Liver (tissue), 9 donors: ENCODE data around the gene RINL. TPM values are rescaled to one million over a fixed set of nuclear protein-coding genes. Genes with fewer than 3 reads are reported as not detected.

ENCODE experiments used
- DNase-seq: peaks from one replicate; pipeline ENCODE4 v3.0.0-alpha.2; 2017; ENCODE audit warnings: low spot score
- H3K27ac ChIP-seq, 2 donors: one replicate each; pipeline ENCODE4 v1.7.0; 2013; ENCODE audit warnings: inconsistent platforms in 2 of 2, low read length in 2 of 2, control low read depth in 1 of 2, low read depth in 1 of 2, mild to moderate bottlenecking in 1 of 2
- H3K27me3 ChIP-seq, 4 donors: one replicate each; pipeline versions ENCODE4 v1.6.1 to v1.7.0; 2013; ENCODE audit warnings: low read length in 3 of 4, inconsistent platforms in 1 of 4, mild to moderate bottlenecking in 1 of 4, moderate library complexity in 1 of 4; ENCODE audit not compliant: control insufficient read depth in 4 of 4, insufficient read depth in 4 of 4
- H3K36me3 ChIP-seq, 4 donors: one replicate each; pipeline versions ENCODE4 v1.6.1 to v1.7.0; 2013; ENCODE audit warnings: low read length in 3 of 4, mild to moderate bottlenecking in 3 of 4, low read depth in 1 of 4, moderate library complexity in 1 of 4; ENCODE audit not compliant: control insufficient read depth in 4 of 4, insufficient read depth in 3 of 4
- H3K4me1 ChIP-seq, 4 donors: one replicate each; pipeline versions ENCODE4 v1.6.1 to v1.7.0; 2013; ENCODE audit warnings: low read length in 3 of 4, mild to moderate bottlenecking in 3 of 4, moderate library complexity in 1 of 4; ENCODE audit not compliant: control insufficient read depth in 4 of 4, insufficient read depth in 4 of 4
- H3K4me3 ChIP-seq, 3 donors: one replicate each; pipeline versions ENCODE4 v1.6.1 to v1.7.0; 2013; ENCODE audit warnings: low read length in 3 of 3, control low read depth in 1 of 3, low read depth in 1 of 3, mild to moderate bottlenecking in 1 of 3
- H3K9ac ChIP-seq, 2 donors: one replicate each; pipeline ENCODE4 v1.7.0; 2013; ENCODE audit warnings: low read length in 2 of 2, mild to moderate bottlenecking in 2 of 2, moderate library complexity in 2 of 2, control low read depth in 1 of 2, low read depth in 1 of 2
- H3K9me3 ChIP-seq, 4 donors: one replicate each; pipeline versions ENCODE4 v1.6.1 to v1.7.0; 2013; ENCODE audit warnings: low read length in 3 of 4; ENCODE audit not compliant: control insufficient read depth in 4 of 4
- EGR1 ChIP-seq, 2 donors: IDR thresholded peaks; 2 replicates each; pipeline ENCODE4 v1.6.1; 2016 to 2018; ENCODE audit warnings: antibody characterized with exemption in 2 of 2, low read depth in 2 of 2
- FOXA1 ChIP-seq: IDR thresholded peaks from 2 replicates; pipeline ENCODE4 v1.6.1; 2016; ENCODE audit warnings: antibody characterized with exemption
- FOXA2 ChIP-seq: IDR thresholded peaks from 2 replicates; pipeline ENCODE4 v1.6.1; 2016; ENCODE audit warnings: antibody characterized with exemption
- GABPA ChIP-seq, 2 donors: IDR thresholded peaks in 1 of 2; conservative IDR thresholded peaks in 1 of 2; 2 replicates each; pipeline ENCODE4 v1.6.1; 2016; ENCODE audit warnings: antibody characterized with exemption in 2 of 2, mild to moderate bottlenecking in 1 of 2, moderate library complexity in 1 of 2
- HNF4A ChIP-seq, 2 donors: conservative IDR thresholded peaks; 2 replicates each; pipeline ENCODE4 v1.6.1; 2016; ENCODE audit warnings: antibody characterized with exemption in 2 of 2, mild to moderate bottlenecking in 2 of 2
- JUND ChIP-seq, 2 donors: IDR thresholded peaks; 2 replicates each; pipeline ENCODE4 v1.6.1; 2016; ENCODE audit warnings: antibody characterized with exemption in 2 of 2
- NR2F2 ChIP-seq: IDR thresholded peaks from 2 replicates; pipeline ENCODE4 v1.6.1; 2016; ENCODE audit warnings: antibody characterized with exemption
- RAD21 ChIP-seq, 2 donors: IDR thresholded peaks; 2 replicates each; pipeline ENCODE4 v1.6.1; 2016; ENCODE audit warnings: antibody characterized with exemption in 2 of 2, mild to moderate bottlenecking in 2 of 2
- REST ChIP-seq: IDR thresholded peaks from 2 replicates; pipeline ENCODE4 v1.6.1; 2016; ENCODE audit warnings: antibody characterized with exemption, mild to moderate bottlenecking
- RXRA ChIP-seq, 2 donors: IDR thresholded peaks; 2 replicates each; pipeline ENCODE4 v1.6.1; 2017 to 2018; ENCODE audit warnings: antibody characterized with exemption in 2 of 2, mild to moderate bottlenecking in 1 of 2
- SP1 ChIP-seq: IDR thresholded peaks from 2 replicates; pipeline ENCODE4 v1.6.1; 2018; ENCODE audit warnings: antibody characterized with exemption, mild to moderate bottlenecking
- TAF1 ChIP-seq: conservative IDR thresholded peaks from 2 replicates; pipeline ENCODE4 v1.6.1; 2016; ENCODE audit warnings: antibody characterized with exemption, mild to moderate bottlenecking
- YY1 ChIP-seq: IDR thresholded peaks from 2 replicates; pipeline ENCODE4 v1.6.1; 2016; ENCODE audit warnings: antibody characterized with exemption, mild to moderate bottlenecking
- WGBS: extraction: QIAGEN DNeasy Blood & Tissue Kit; methylation state at CpG from one replicate; pipeline ENCODE4 v1.1.7; 2013; 5-methylcytosine and 5-hydroxymethylcytosine counted together
- polyA plus RNA-seq, 2 donors: library from polyadenylated mRNA; stranded (reverse) in 1 of 2; unstranded in 1 of 2; fragments of 200-250 nt in 1 of 2; fragments of >200 nt in 1 of 2; fragmentation: Nextera tagmentation in 1 of 2; extraction: Ambion mirVana in 1 of 2; gene quantifications; one replicate each; pipeline versions ENCODE4 v1.2.1 to v1.2.3, GENCODE V29; 2013 to 2015
- total RNA-seq, 2 donors: library from RNA; depleted of rRNA; stranded (reverse); fragments of >200 nt; gene quantifications; one replicate each; pipeline ENCODE4 v1.2.3, GENCODE V29; 2014
- TF ChIP-seq, protein P1 (sequence below): IDR thresholded peaks from 2 replicates; pipeline ENCODE4 v1.6.1; 2016; ENCODE audit warnings: antibody characterized with exemption
- TF ChIP-seq, protein P2 (sequence below): fragments of 150-350 bp; IDR thresholded peaks from 2 replicates; pipeline ENCODE4 v1.5.1; 2017; ENCODE audit warnings: improper control_type of control experiment, low read depth, low read length; ENCODE audit not compliant: missing input control
- TF ChIP-seq, protein P3 (sequence below): IDR thresholded peaks from 2 replicates; pipeline ENCODE4 v1.6.1; 2016; ENCODE audit warnings: antibody characterized with exemption
- donor health status: healthy.
- donor health status: healthy.
- donor health status: healthy.
- donor health status: healthy.
- donor health status: healthy.

The RINL gene
- total and polyA plus RNA-seq, 4 donors = 4.9 to 8.7 (median 5.5) TPM

- Histone ChIP-seq H3K4me3 (no peak overlapping the region), H3K36me3 (peaks cover 10 to 21% (median 18%) of the 10 kb centered on the region in 4 donors), H3K9ac (no peak overlapping the region), H3K27ac (no peak overlapping the region), H3K27me3 (no peaks in the 10 kb centered on the region), H3K4me1 (peaks cover 0 to 8% (median 3%) of the 10 kb centered on the region in 4 donors), H3K9me3 (peaks cover 0 to 3% (median 0%) of the 10 kb centered on the region in 4 donors)
- no peak for TF ChIP-seq HNF4A (conservative IDR thresholded peaks at IDR 0.05)
- TF ChIP-seq REST = no peak
- TF ChIP-seq, protein P1, sequence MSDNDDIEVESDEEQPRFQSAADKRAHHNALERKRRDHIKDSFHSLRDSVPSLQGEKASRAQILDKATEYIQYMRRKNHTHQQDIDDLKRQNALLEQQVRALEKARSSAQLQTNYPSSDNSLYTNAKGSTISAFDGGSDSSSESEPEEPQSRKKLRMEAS = no peak
- TF ChIP-seq EGR1 (IDR thresholded peaks at IDR 0.05; ENCODE audit: low read depth in 2 of 2) = no peak
- WGBS = 98% methylated on average over 12 of the region's 12 CpGs
- DNase-seq = no peak
Measured at GRCh38 chr19:38907670-38908069, 29.6 kb upstream of the RINL start.

GRCh38 chr19:38907227-38907626 is 29.2 kb upstream of the RINL start:
- no peaks in the 10 kb centered on the region for H3K27me3 ChIP-seq
- H3K9me3 ChIP-seq = peaks cover 0 to 3% (median 0%) of the 10 kb centered on the region in 4 donors
- H3K4me3 ChIP-seq = no peak overlapping the region
- 97% methylated on average over 29 of the region's 29 CpGs for WGBS
- no peak for TF ChIP-seq FOXA2
- H3K27ac ChIP-seq = no peak overlapping the region
- peaks cover 0 to 8% (median 3%) of the 10 kb centered on the region in 4 donors for H3K4me1 ChIP-seq
- H3K9ac ChIP-seq = no peak overlapping the region
- peaks cover 10 to 21% (median 18%) of the 10 kb centered on the region in 4 donors for H3K36me3 ChIP-seq
- DNase-seq = no peak

DNA sequence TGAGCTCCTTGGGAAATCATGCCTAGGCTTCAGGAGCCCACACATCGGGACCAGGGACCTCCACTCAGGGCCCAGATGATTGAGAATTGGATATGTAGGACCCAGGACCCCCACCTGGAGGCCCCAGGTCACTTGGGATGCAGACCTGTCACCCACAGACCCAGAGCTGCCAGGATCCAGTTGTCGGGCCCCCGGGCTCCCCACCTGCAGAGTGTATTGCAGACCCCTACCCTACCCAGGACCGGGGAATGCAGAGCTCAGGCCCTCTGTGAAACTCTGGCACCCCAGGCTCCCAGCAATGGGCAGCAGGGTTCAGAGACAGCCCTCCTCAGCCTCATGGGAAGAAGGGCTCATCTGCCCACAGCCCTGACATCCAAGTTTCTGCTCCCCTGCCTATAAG is 27.5 kb upstream of the RINL start:
- Histone ChIP-seq H3K27ac (peak overlapping the region; percentile 8 to 61), H3K4me1 (peaks cover 2 to 17% (median 6%) of the 10 kb centered on the region in 4 donors), H3K27me3 (no peaks in the 10 kb centered on the region), H3K9ac (no peak overlapping the region), H3K9me3 (peaks cover 0 to 3% (median 0%) of the 10 kb centered on the region in 4 donors), H3K36me3 (peaks cover 10 to 21% (median 18%) of the 10 kb centered on the region in 4 donors), H3K4me3 (no peak overlapping the region)
- WGBS = 95% methylated on average over 4 of the region's 4 CpGs
- DNase-seq = no peak
- TF ChIP-seq, protein P2, sequence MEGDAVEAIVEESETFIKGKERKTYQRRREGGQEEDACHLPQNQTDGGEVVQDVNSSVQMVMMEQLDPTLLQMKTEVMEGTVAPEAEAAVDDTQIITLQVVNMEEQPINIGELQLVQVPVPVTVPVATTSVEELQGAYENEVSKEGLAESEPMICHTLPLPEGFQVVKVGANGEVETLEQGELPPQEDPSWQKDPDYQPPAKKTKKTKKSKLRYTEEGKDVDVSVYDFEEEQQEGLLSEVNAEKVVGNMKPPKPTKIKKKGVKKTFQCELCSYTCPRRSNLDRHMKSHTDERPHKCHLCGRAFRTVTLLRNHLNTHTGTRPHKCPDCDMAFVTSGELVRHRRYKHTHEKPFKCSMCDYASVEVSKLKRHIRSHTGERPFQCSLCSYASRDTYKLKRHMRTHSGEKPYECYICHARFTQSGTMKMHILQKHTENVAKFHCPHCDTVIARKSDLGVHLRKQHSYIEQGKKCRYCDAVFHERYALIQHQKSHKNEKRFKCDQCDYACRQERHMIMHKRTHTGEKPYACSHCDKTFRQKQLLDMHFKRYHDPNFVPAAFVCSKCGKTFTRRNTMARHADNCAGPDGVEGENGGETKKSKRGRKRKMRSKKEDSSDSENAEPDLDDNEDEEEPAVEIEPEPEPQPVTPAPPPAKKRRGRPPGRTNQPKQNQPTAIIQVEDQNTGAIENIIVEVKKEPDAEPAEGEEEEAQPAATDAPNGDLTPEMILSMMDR = no peak
- TF ChIP-seq YY1 (no peak), HNF4A (conservative IDR thresholded peaks at IDR 0.05) (no peak), REST (no peak), RXRA (IDR thresholded peaks at IDR 0.05) (no peak), TAF1 (no peak), GABPA (IDR thresholded peaks at IDR 0.05 in 1 of 2, conservative IDR thresholded peaks at IDR 0.05 in 1 of 2) (no peak), JUND (IDR thresholded peaks at IDR 0.05) (no peak), RAD21 (IDR thresholded peaks at IDR 0.05) (no peak), NR2F2 (no peak), SP1 (no peak), FOXA1 (no peak), FOXA2 (no peak)
- TF ChIP-seq, protein P1 = no peak
- TF ChIP-seq, protein P3, sequence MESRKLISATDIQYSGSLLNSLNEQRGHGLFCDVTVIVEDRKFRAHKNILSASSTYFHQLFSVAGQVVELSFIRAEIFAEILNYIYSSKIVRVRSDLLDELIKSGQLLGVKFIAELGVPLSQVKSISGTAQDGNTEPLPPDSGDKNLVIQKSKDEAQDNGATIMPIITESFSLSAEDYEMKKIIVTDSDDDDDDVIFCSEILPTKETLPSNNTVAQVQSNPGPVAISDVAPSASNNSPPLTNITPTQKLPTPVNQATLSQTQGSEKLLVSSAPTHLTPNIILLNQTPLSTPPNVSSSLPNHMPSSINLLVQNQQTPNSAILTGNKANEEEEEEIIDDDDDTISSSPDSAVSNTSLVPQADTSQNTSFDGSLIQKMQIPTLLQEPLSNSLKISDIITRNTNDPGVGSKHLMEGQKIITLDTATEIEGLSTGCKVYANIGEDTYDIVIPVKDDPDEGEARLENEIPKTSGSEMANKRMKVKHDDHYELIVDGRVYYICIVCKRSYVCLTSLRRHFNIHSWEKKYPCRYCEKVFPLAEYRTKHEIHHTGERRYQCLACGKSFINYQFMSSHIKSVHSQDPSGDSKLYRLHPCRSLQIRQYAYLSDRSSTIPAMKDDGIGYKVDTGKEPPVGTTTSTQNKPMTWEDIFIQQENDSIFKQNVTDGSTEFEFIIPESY = no peak
